IMR-90 (cell line): ENCODE measurements around the gene NRCAM. TPM values are rescaled to one million over a fixed set of nuclear protein-coding genes. Genes with fewer than 3 reads are reported as not detected.

Experiments used
- ATAC-seq: fragments of 200-7000 bp; cut with Tn5 transposase; 2 replicates; pipeline ENCODE4 v1.9.1; 2020; ENCODE audit warnings: low read depth, mild to moderate bottlenecking, moderate library complexity
- BruUV-seq: library from RNA; stranded (reverse); fragments of 400-500 nt; replicated peaks from 2 replicates; lab custom pipeline; 2021; lab: Mats Ljungman, UMichigan
- CTCF ChIA-PET: fragments of 300-600 bp; formaldehyde crosslinking; extraction: SDS; loops from one replicate; lab custom pipeline; 2021; ENCODE audit warnings: antibody characterized with exemption; lab: Yijun Ruan, JAX
- POLR2A ChIA-PET: fragments of 300-600 bp; sonication (Branson Sonifier 250); formaldehyde crosslinking; loops from one replicate; lab custom pipeline; 2022; ENCODE audit warnings: antibody characterized with exemption; ENCODE audit not compliant: unreplicated experiment; lab: Charles Lee
- DNase-seq: peaks from one replicate; pipeline ENCODE4 v3.0.0; 2013
- H2AFZ ChIP-seq: replicated peaks from 2 replicates; pipeline ENCODE3; 2013; ENCODE audit warnings: low read length, mild to moderate bottlenecking; ENCODE audit not compliant: poor library complexity
- H2AK5ac ChIP-seq: 2 replicates; pipeline ENCODE4 v1.6.1; 2013; ENCODE audit warnings: low read depth, low read length, inconsistent platforms
- H2AK9ac ChIP-seq: replicated peaks from 2 replicates; pipeline ENCODE3; 2013; ENCODE audit warnings: mild to moderate bottlenecking, low read depth, low read length, moderate library complexity; ENCODE audit not compliant: poor library complexity
- H2BK120ac ChIP-seq: 2 replicates; pipeline ENCODE4 v1.6.1; 2013; ENCODE audit warnings: low read depth, low read length, inconsistent platforms
- H2BK15ac ChIP-seq: 3 replicates; pipeline ENCODE4 v1.6.1; 2013; ENCODE audit warnings: low read depth, low read length, inconsistent platforms
- H2BK20ac ChIP-seq: 2 replicates; pipeline ENCODE4 v1.6.1; 2013; ENCODE audit warnings: low read depth, mild to moderate bottlenecking, inconsistent platforms, low read length, moderate library complexity
- H2BK5ac ChIP-seq: 2 replicates; pipeline ENCODE4 v1.6.1; 2013; ENCODE audit warnings: mild to moderate bottlenecking, low read depth, low read length, inconsistent platforms; ENCODE audit not compliant: poor library complexity, severe bottlenecking
- H3K14ac ChIP-seq: replicated peaks from 2 replicates; pipeline ENCODE4 v1.6.1; 2013; ENCODE audit warnings: low read depth, low read length, inconsistent platforms
- H3K18ac ChIP-seq: 2 replicates; pipeline ENCODE4 v1.6.1; 2013; ENCODE audit warnings: low read depth, low read length, control low read depth
- H3K23ac ChIP-seq: 2 replicates; pipeline ENCODE4 v1.6.1; 2013; ENCODE audit warnings: low read depth, low read length, inconsistent platforms
- H3K27ac ChIP-seq: 2 replicates; pipeline ENCODE4 v1.5.1; 2013; ENCODE audit warnings: mild to moderate bottlenecking, control low read depth, low read length; ENCODE audit not compliant: insufficient read depth
- H3K27me3 ChIP-seq: 2 replicates; pipeline ENCODE4 v1.6.1; 2013; ENCODE audit warnings: low read length; ENCODE audit not compliant: control insufficient read depth, insufficient read depth
- H3K36me3 ChIP-seq: 2 replicates; pipeline ENCODE4 v1.6.1; 2013; ENCODE audit warnings: low read length, mixed read lengths; ENCODE audit not compliant: control insufficient read depth, insufficient read depth
- H3K4ac ChIP-seq: 2 replicates; pipeline ENCODE4 v1.6.1; 2013; ENCODE audit warnings: low read depth, low read length, inconsistent platforms
- H3K4me1 ChIP-seq: 2 replicates; pipeline ENCODE4 v1.6.1; 2013; ENCODE audit warnings: low read length, mixed read lengths; ENCODE audit not compliant: control insufficient read depth, insufficient read depth
- H3K4me2 ChIP-seq: 2 replicates; pipeline ENCODE4 v1.6.1; 2013; ENCODE audit warnings: low read depth, mild to moderate bottlenecking, control low read depth, low read length, moderate library complexity
- H3K4me3 ChIP-seq: 2 replicates; pipeline ENCODE4 v1.5.1; 2013; ENCODE audit warnings: low read depth, mild to moderate bottlenecking, control low read depth, low read length, moderate library complexity; ENCODE audit not compliant: insufficient read depth
- H3K56ac ChIP-seq: 2 replicates; pipeline ENCODE4 v1.6.1; 2013; ENCODE audit warnings: low read length, inconsistent platforms; ENCODE audit not compliant: insufficient read depth; ENCODE audit errors: extremely low read depth
- H3K79me1 ChIP-seq, 2 experiments: 2 replicates each; pipeline ENCODE4 v1.6.1; 2013; ENCODE audit warnings: low read length in 2 of 2, inconsistent platforms in 1 of 2, low read depth in 1 of 2
- H3K9ac ChIP-seq: 2 replicates; pipeline ENCODE4 v1.6.1; 2013; ENCODE audit warnings: low read depth, low read length, control low read depth
- H3K9me1 ChIP-seq: 2 replicates; pipeline ENCODE4 v1.6.1; 2013; ENCODE audit warnings: low read length, inconsistent platforms; ENCODE audit not compliant: insufficient read depth
- H3K9me3 ChIP-seq: 2 replicates; pipeline ENCODE4 v1.6.1; 2013; ENCODE audit warnings: low read length; ENCODE audit not compliant: control insufficient read depth, insufficient read depth
- H4K20me1 ChIP-seq: 2 replicates; pipeline ENCODE4 v1.6.1; 2013; ENCODE audit warnings: low read length, inconsistent platforms; ENCODE audit not compliant: insufficient read depth
- H4K5ac ChIP-seq: 2 replicates; pipeline ENCODE4 v1.6.1; 2013; ENCODE audit warnings: mild to moderate bottlenecking, low read depth, low read length, control low read depth
- H4K8ac ChIP-seq, 2 experiments: 2 replicates each; pipeline ENCODE4 v1.6.1; 2013; ENCODE audit warnings: low read depth in 2 of 2, low read length in 2 of 2, control low read depth in 1 of 2, inconsistent platforms in 1 of 2
- H4K91ac ChIP-seq: 2 replicates; pipeline ENCODE4 v1.6.1; 2013; ENCODE audit warnings: low read depth, low read length, inconsistent platforms; ENCODE audit not compliant: insufficient read depth
- BHLHE40 ChIP-seq: fragments of 150-350 bp; IDR thresholded peaks from 2 replicates; pipeline ENCODE4 v1.6.1; 2016; ENCODE audit warnings: mild to moderate bottlenecking, low read depth, low read length
- CEBPB ChIP-seq: IDR thresholded peaks from 2 replicates; pipeline ENCODE4 v1.6.1; 2012; ENCODE audit warnings: low read depth, low read length, improper control_type of control experiment
- CTCF ChIP-seq: conservative IDR thresholded peaks from 2 replicates; pipeline ENCODE4 v1.5.1; 2012; ENCODE audit warnings: mild to moderate bottlenecking, low read depth, low read length, improper control_type of control experiment
- ELK1 ChIP-seq: fragments of 150-350 bp; IDR thresholded peaks from 2 replicates; pipeline ENCODE4 v1.6.1; 2016; ENCODE audit warnings: low read depth, mild to moderate bottlenecking, low read length, moderate library complexity, borderline replicate concordance
- RAD21 ChIP-seq: IDR thresholded peaks from 2 replicates; pipeline ENCODE4 v1.6.1; 2012; ENCODE audit warnings: low read length, improper control_type of control experiment
- WGBS, 2 experiments: methylation state at CpG; one replicate each; pipeline versions ENCODE4 v1.1.5 to v1.1.7; 2013; ENCODE audit warnings: missing lambda C conversion rate in 2 of 2; ENCODE audit not compliant: insufficient read length in 1 of 2; ENCODE audit errors: extremely low coverage in 2 of 2; 5-methylcytosine and 5-hydroxymethylcytosine counted together
- dilution Hi-C: fragments of 300-500 bp; cut with HindIII; formaldehyde crosslinking; loops from one replicate; pipeline ENCODE4 v1.14.3; 2018; ENCODE audit warnings: low sequenced_read_pairs; ENCODE audit not compliant: unreplicated experiment
- in situ Hi-C: fragments of 300-500 bp; cut with MboI; formaldehyde crosslinking; loops from 3 replicates; pipeline ENCODE4 v1.14.3; 2019; ENCODE audit warnings: low sequenced_read_pairs, inconsistent platforms, mixed read lengths
- intact Hi-C: fragments of 100-400 bp; cut with micrococcal nuclease; formaldehyde crosslinking; loops from 2 replicates; pipeline ENCODE4 v1.10.0; 2022
- polyA plus RNA-seq, 3 experiments: library from polyadenylated mRNA; depleted of rRNA; stranded (reverse); fragments of >200 nt; gene quantifications; 2 replicates each; pipeline ENCODE4 v1.2.3, GENCODE V29; 2012; ENCODE audit warnings: low replicate concordance in 1 of 3
- total RNA-seq: library from RNA; depleted of rRNA; stranded (reverse); fragments of >200 nt; gene quantifications from 2 replicates; pipeline ENCODE4 v1.2.3, GENCODE V29; 2012

The NRCAM gene
- total and polyA plus RNA-seq, 2 of the 4 experiments (the other 2 are of a cell fraction) = 0.46 to 1.1 TPM

GRCh38 chr7:108396080-108396479 lies 60.2 kb downstream of the NRCAM start:
- no peak overlapping the region for H3K18ac ChIP-seq
- WGBS, 2 experiments = 81% methylated on average over 3 of the region's 9 CpGs; no CpG with 5 or more reads in 1 of the 2 experiments

More at GRCh38 chr7:108396080-108396479, 60.2 kb downstream of the NRCAM start:
- no TSS peak for BruUV-seq
- H3K4me1 ChIP-seq = no peaks in the 10 kb centered on the region
- in situ Hi-C loops (no loop called here), dilution Hi-C loops (no loop called here), intact Hi-C loops (no loop called here)
- POLR2A ChIA-PET = no interaction called here
- no peak overlapping the region for H4K91ac ChIP-seq
- no peak overlapping the region for H4K5ac ChIP-seq
- CTCF ChIA-PET = no interaction called here
- H3K36me3 ChIP-seq = no peaks in the 10 kb centered on the region
- no peak overlapping the region for H3K4me2 ChIP-seq
- no peak for ATAC-seq
- no peak overlapping the region for H3K23ac ChIP-seq
- H3K56ac ChIP-seq = no peak overlapping the region
- H3K4ac ChIP-seq = no peak overlapping the region
- H3K9ac ChIP-seq = no peak overlapping the region
- H4K20me1 ChIP-seq = no peaks in the 10 kb centered on the region
- no peak overlapping the region for H4K8ac ChIP-seq
- H3K4me3 ChIP-seq = no peak overlapping the region
- H3K27me3 ChIP-seq = peaks cover 1% of the 10 kb centered on the region; the same call in 1 of the 2 replicates
- H3K14ac ChIP-seq = no peak overlapping the region
- H3K9me1 ChIP-seq = no peaks in the 10 kb centered on the region
- no peak overlapping the region for H2AFZ ChIP-seq
- no peak overlapping the region for H2AK5ac ChIP-seq
- H2BK20ac ChIP-seq = no peak overlapping the region
- no peak overlapping the region for H3K27ac ChIP-seq
- no peak overlapping the region for H2BK15ac ChIP-seq
- no peaks in the 10 kb centered on the region for H3K9me3 ChIP-seq
- TF ChIP-seq CTCF = no peak
- TF ChIP-seq ELK1 = no peak
- no peak for TF ChIP-seq CEBPB
- no peak for TF ChIP-seq RAD21
- TF ChIP-seq BHLHE40 = no peak
- no peaks in the 10 kb centered on the region for H3K79me1 ChIP-seq
- no peak overlapping the region for H2BK120ac ChIP-seq
- no peak for DNase-seq
- H2BK5ac ChIP-seq = no peak overlapping the region
- H2AK9ac ChIP-seq = no peak overlapping the region
